Spleen (tissue), 11 donors: ENCODE data around the gene CXCR4. TPM values are rescaled to one million over a fixed set of nuclear protein-coding genes. Genes with fewer than 3 reads are reported as not detected.

Experiments used
- DNase-seq: peaks from one replicate; pipeline ENCODE4 v3.0.0-alpha.2; 2020
- H3K27ac ChIP-seq, 8 donors: fragments of 200-600 bp; sonication (generic) in 7 of 8; 1 replicate in 4 of 8; 2 replicates in 4 of 8; pipeline versions ENCODE4 v1.5.0 to v1.8.0; 2016 to 2021; ENCODE audit warnings: inconsistent platforms in 4 of 8, mild to moderate bottlenecking in 4 of 8, moderate library complexity in 1 of 8
- H3K27me3 ChIP-seq, 7 donors: fragments of 200-600 bp; sonication (generic) in 6 of 7; replicated peaks in 1 of 7; 1 replicate in 4 of 7; 2 replicates in 3 of 7; pipeline versions ENCODE4 v1.5.0 to v1.8.0; 2016 to 2021; ENCODE audit warnings: inconsistent platforms in 3 of 7, mild to moderate bottlenecking in 1 of 7
- H3K36me3 ChIP-seq, 6 donors: fragments of 200-600 bp; sonication (generic) in 5 of 6; 1 replicate in 4 of 6; 2 replicates in 2 of 6; pipeline versions ENCODE4 v1.5.0 to v1.8.0; 2016 to 2021; ENCODE audit warnings: inconsistent platforms in 2 of 6
- H3K4me1 ChIP-seq, 6 donors: fragments of 200-600 bp; sonication (generic) in 5 of 6; 1 replicate in 3 of 6; 2 replicates in 3 of 6; pipeline versions ENCODE4 v1.5.0 to v1.8.0; 2016 to 2021; ENCODE audit warnings: inconsistent platforms in 3 of 6
- H3K4me3 ChIP-seq, 8 donors: fragments of 200-600 bp; sonication (generic) in 7 of 8; 1 replicate in 4 of 8; 2 replicates in 4 of 8; pipeline versions ENCODE4 v1.5.0 to v1.8.0; 2016 to 2021; ENCODE audit warnings: inconsistent platforms in 4 of 8, mild to moderate bottlenecking in 4 of 8, moderate library complexity in 2 of 8
- H3K9me3 ChIP-seq, 8 donors: fragments of 200-600 bp; sonication (generic) in 7 of 8; 1 replicate in 4 of 8; 2 replicates in 4 of 8; pipeline versions ENCODE4 v1.5.0 to v1.8.0; 2016 to 2021; ENCODE audit warnings: inconsistent platforms in 4 of 8
- POLR2A ChIP-seq, 3 donors: fragments of 450-650 bp; IDR thresholded peaks; one replicate each; pipeline ENCODE4 v1.5.1; 2017; ENCODE audit warnings: antibody characterized with exemption in 3 of 3, mild to moderate bottlenecking in 1 of 3
- POLR2AphosphoS5 ChIP-seq, 3 donors: sonication (generic); formaldehyde crosslinking; IDR thresholded peaks; one replicate each; pipeline ENCODE4 v1.5.1; 2017; ENCODE audit warnings: antibody characterized with exemption in 3 of 3
- WGBS, 5 donors: extraction: QIAGEN DNeasy Blood & Tissue Kit in 3 of 5; methylation state at CpG; one replicate each; pipeline versions ENCODE4 v1.1.5 to v1.1.7; 2013 to 2018; 5-methylcytosine and 5-hydroxymethylcytosine counted together
- intact Hi-C: fragments of 100-400 bp; cut with DNase I; formaldehyde crosslinking; loops from one replicate; pipeline ENCODE4 v1.15.0; 2023; ENCODE audit warnings: low total_unique reads
- polyA plus RNA-seq, 3 donors: library from polyadenylated mRNA; stranded (reverse); fragments of 200-250 nt; gene quantifications; one replicate each; pipeline ENCODE4 v1.2.1, GENCODE V29; 2013
- total RNA-seq, 7 donors: library from RNA; depleted of rRNA in 3 of 7; stranded (reverse); fragments of >200 nt in 3 of 7; fragmentation: NEBNext Ultra II Directional in 4 of 7; extraction: Animal tissue kit (Norgen Biotek cat#: 25700) in 4 of 7; gene quantifications; one replicate each; pipeline versions ENCODE4 v1.1.0 to v1.2.1, GENCODE V29; 2016 to 2021
- TF ChIP-seq, protein P1 (sequence below), 11 experiments: fragments of 200-600 bp in 7 of 11; fragments of 450-650 bp in 4 of 11; sonication (generic) in 4 of 11; IDR thresholded peaks in 8 of 11; conservative IDR thresholded peaks in 3 of 11; 1 replicate in 7 of 11; 2 replicates in 4 of 11; pipeline versions ENCODE4 v1.4.0 to v1.8.0; 2016 to 2021; ENCODE audit warnings: antibody characterized with exemption in 11 of 11, inconsistent platforms in 4 of 11, mild to moderate bottlenecking in 1 of 11
- donor health status: healthy with polysubstance abuse.
- donor health status: DM: no; HTN: no; CAD: no; lungs with moderate emphysema.
- donor health status: DM: no; HTN: no; CAD: no.
- donor health status: Bipolar disorder and iron deficiency.
- donor health status: healthy.
- donor health status: DM: no; HTN: no; CAD: no.
- donor health status: DM: yes; HTN: yes; CAD: no.

The CXCR4 gene
- total and polyA plus RNA-seq, 10 donors, result 204 to 626 (median 310) TPM

DNA sequence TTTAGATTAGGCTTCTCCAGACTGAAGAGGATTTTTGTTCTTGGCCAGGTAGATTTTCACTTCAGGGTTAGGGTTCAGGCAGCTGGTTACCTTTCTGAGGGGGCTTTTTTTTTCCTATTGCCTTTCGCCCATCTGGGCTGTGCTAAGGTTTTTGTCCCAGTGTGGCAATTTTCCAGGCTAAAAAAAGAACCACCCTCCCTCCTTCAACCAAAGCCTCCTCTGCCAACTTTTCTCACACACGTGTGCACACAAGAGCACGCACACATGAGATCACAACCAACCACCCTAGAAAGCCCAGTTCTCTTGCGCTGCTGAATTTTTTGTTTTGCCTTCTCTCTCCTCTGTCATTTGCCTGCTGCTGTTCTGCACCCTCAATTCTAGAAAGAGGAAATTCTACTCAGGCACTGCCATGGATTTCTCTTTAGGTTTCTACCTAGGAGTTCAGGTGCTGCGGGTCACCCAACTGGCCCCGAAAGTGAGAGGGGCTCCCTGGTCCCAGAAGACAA is 8.5 kb upstream of the CXCR4 start:
- Histone ChIP-seq H3K4me3 (peak overlapping the region in 1 of 8 donors; percentile 6), H3K27me3 (no peaks in the 10 kb centered on the region), H3K4me1 (peaks cover 18 to 97% (median 78%) of the 10 kb centered on the region in 6 donors), H3K36me3 (no peaks in the 10 kb centered on the region), H3K27ac (peak overlapping the region; percentile 21 to 96 (median 90)), H3K9me3 (no peaks in the 10 kb centered on the region)
- DNase-seq, result no peak
- 59 to 67% (median 63%) methylated on average over 6 of the region's 6 CpGs for WGBS, 5 donors
- TF ChIP-seq POLR2A (IDR thresholded peaks at IDR 0.05) (no peak), POLR2AphosphoS5 (IDR thresholded peaks at IDR 0.05) (peak in 1 of 3 donors; percentile 71)
- TF ChIP-seq, protein P1, sequence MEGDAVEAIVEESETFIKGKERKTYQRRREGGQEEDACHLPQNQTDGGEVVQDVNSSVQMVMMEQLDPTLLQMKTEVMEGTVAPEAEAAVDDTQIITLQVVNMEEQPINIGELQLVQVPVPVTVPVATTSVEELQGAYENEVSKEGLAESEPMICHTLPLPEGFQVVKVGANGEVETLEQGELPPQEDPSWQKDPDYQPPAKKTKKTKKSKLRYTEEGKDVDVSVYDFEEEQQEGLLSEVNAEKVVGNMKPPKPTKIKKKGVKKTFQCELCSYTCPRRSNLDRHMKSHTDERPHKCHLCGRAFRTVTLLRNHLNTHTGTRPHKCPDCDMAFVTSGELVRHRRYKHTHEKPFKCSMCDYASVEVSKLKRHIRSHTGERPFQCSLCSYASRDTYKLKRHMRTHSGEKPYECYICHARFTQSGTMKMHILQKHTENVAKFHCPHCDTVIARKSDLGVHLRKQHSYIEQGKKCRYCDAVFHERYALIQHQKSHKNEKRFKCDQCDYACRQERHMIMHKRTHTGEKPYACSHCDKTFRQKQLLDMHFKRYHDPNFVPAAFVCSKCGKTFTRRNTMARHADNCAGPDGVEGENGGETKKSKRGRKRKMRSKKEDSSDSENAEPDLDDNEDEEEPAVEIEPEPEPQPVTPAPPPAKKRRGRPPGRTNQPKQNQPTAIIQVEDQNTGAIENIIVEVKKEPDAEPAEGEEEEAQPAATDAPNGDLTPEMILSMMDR (IDR thresholded peaks at IDR 0.05 in 8 of 11, conservative IDR thresholded peaks at IDR 0.05 in 3 of 11), result no peak
- intact Hi-C loops, result no loop called here

DNA sequence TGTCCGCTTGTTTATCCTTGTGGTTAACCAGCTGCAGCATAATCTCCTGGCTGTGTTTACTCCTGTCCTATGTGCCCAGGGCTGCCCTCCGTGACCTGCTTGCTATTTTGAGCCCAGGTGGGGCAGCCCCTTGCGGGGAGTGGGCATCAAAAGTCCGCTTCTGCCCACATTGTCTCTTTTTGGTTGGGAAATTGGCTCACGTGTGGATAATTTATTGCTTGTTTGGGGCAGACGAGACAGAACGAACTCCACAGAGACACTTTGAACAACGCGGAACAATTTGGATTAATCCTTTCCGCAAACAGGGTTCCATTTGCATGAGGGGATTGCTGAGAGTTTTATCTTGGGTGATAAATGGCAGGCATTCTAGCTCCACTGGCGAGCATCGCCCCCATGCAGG is 8.1 kb upstream of the CXCR4 start:
- Histone ChIP-seq H3K36me3 (no peaks in the 10 kb centered on the region), H3K9me3 (no peaks in the 10 kb centered on the region), H3K27ac (peak overlapping the region; percentile 21 to 96 (median 90)), H3K4me1 (peaks cover 18 to 98% (median 78%) of the 10 kb centered on the region in 6 donors), H3K4me3 (peak overlapping the region in 1 of 8 donors; percentile 6), H3K27me3 (no peaks in the 10 kb centered on the region)
- 70 to 79% (median 71%) methylated on average over 12 of the region's 12 CpGs for WGBS, 5 donors
- intact Hi-C loops, result no loop called here
- TF ChIP-seq POLR2AphosphoS5 (IDR thresholded peaks at IDR 0.05) (peak in 2 of 3 donors; percentile 31 to 59), POLR2A (IDR thresholded peaks at IDR 0.05) (no peak)
- no peak for DNase-seq

DNA sequence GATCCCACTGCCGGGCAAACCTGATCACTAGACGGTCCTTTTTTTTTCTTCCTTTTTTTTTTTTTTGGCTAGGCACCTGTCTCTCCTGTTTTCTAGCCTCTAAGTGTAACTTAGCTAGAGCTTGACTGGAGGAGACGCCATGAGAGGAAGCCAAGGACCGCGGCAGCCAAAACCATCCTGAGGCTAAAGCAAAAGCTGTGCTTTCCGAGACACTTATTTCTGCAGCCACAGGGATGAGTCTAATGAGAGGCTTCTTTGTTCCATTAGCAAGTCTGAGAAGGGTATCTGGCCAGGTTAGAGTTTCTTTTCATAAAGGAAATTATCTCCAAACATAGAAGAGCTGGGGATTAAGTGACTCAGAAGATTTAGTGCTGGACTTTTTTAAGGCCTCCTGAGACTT is 7.3 kb upstream of the CXCR4 start:
- Histone ChIP-seq H3K27me3 (no peaks in the 10 kb centered on the region), H3K9me3 (no peaks in the 10 kb centered on the region), H3K36me3 (no peaks in the 10 kb centered on the region), H3K27ac (peak overlapping the region; percentile 48 to 96 (median 90)), H3K4me1 (peaks cover 18 to 98% (median 72%) of the 10 kb centered on the region in 6 donors), H3K4me3 (peak overlapping the region in 1 of 8 donors; percentile 14)
- intact Hi-C loops, result no loop called here
- DNase-seq, result no peak
- 29 to 68% (median 45%) methylated on average over 6 of the region's 6 CpGs for WGBS, 5 donors
- TF ChIP-seq POLR2A (IDR thresholded peaks at IDR 0.05) (no peak), POLR2AphosphoS5 (IDR thresholded peaks at IDR 0.05) (no peak)
- TF ChIP-seq, protein P1 (IDR thresholded peaks at IDR 0.05 in 8 of 11, conservative IDR thresholded peaks at IDR 0.05 in 3 of 11), result no peak

DNA sequence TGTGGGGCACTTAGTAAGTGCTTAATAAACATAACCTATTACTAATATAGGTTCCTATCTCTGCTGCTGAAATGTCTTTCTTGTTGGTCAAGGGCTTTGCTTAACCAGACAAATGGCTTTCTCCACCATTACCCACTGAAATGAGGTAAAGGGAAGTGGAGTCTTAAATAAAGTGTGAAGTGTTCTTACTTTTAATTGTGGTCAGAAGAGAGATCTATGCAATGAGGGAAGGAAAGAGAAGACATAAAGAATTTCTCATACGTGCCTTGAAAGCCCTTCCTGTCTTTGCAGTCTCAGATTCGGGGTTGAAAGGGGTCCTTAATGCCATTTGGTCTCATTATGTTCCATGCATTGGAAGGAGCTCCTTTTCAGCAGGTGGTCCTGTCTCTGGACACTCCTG is 6.9 kb upstream of the CXCR4 start:
- 11 to 58% (median 24%) methylated on average over 2 of the region's 2 CpGs for WGBS, 5 donors
- Histone ChIP-seq H3K9me3 (no peaks in the 10 kb centered on the region), H3K36me3 (no peaks in the 10 kb centered on the region), H3K27me3 (no peaks in the 10 kb centered on the region), H3K27ac (peak overlapping the region; percentile 48 to 96 (median 90)), H3K4me1 (peaks cover 20 to 98% (median 73%) of the 10 kb centered on the region in 6 donors), H3K4me3 (peak overlapping the region in 1 of 8 donors; percentile 14)
- DNase-seq, result no peak
- intact Hi-C loops, result no loop called here
- TF ChIP-seq POLR2AphosphoS5 (IDR thresholded peaks at IDR 0.05), result no peak
- no peak for TF ChIP-seq POLR2A (IDR thresholded peaks at IDR 0.05)
- TF ChIP-seq, protein P1 (IDR thresholded peaks at IDR 0.05 in 8 of 11, conservative IDR thresholded peaks at IDR 0.05 in 3 of 11), result no peak
